ENCODE data around the gene MYO7B. TPM values are rescaled to one million over a fixed set of nuclear protein-coding genes. Genes with fewer than 3 reads are reported as not detected.

The MYO7B gene
- total RNA-seq, 1 donor from 2014 or later = 0.07 TPM

DNA sequence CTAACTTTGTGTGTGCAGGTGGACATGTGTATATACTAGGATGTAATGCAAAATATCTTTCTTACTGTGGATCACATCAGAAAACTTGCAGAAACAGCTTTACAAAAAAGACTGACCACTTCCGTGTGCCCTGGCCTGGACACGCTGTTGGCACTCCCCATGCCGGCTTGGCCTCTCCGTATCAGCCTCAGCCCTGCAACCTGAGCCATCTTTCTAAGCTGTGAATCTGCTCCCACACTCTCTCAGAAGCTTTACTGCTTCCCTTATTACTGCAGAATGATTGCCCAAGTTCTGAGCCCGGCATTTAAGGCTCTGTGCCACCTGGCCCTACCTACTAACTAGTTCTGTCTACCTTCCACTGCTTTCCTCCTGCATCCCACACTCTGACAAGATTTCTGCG, 37.8 kb downstream of the MYO7B start:
- Mint-ChIP-seq H3K4me1 (ENCODE audit: low read depth) (peaks cover 7% of the 10 kb centered on the region), H3K27me3 (ENCODE audit: low read depth) (peaks cover 19% of the 10 kb centered on the region), H3K9me3 (no peaks in the 10 kb centered on the region), H3K4me3 (ENCODE audit: low read depth) (no peak overlapping the region), H3K36me3 (ENCODE audit: low read depth) (no peaks in the 10 kb centered on the region), H3K27ac (no peak overlapping the region)
- intact Hi-C loops (cut with micrococcal nuclease) = no loop called here
- no peak for DNase-seq (ENCODE audit: low spot score)

GRCh38 chr2:127573771-127574170, 38.3 kb downstream of the MYO7B start:
- Mint-ChIP-seq H3K4me1 (ENCODE audit: low read depth) (peaks cover 7% of the 10 kb centered on the region), H3K27ac (no peak overlapping the region), H3K4me3 (ENCODE audit: low read depth) (no peak overlapping the region), H3K27me3 (ENCODE audit: low read depth) (peaks cover 17% of the 10 kb centered on the region), H3K36me3 (ENCODE audit: low read depth) (no peaks in the 10 kb centered on the region), H3K9me3 (no peaks in the 10 kb centered on the region)
- no peak for DNase-seq (ENCODE audit: low spot score)
- intact Hi-C loops (cut with micrococcal nuclease) = no loop called here

- no peaks in the 10 kb centered on the region for H3K36me3 Mint-ChIP-seq (ENCODE audit: low read depth)
- DNase-seq (ENCODE audit: low spot score) = no peak
- intact Hi-C loops (cut with micrococcal nuclease) = no loop called here
- H3K4me1 Mint-ChIP-seq (ENCODE audit: low read depth) = peaks cover 7% of the 10 kb centered on the region
- H3K27me3 Mint-ChIP-seq (ENCODE audit: low read depth) = peaks cover 17% of the 10 kb centered on the region
- no peak overlapping the region for H3K4me3 Mint-ChIP-seq (ENCODE audit: low read depth)
- H3K9me3 Mint-ChIP-seq = no peaks in the 10 kb centered on the region
- no peak overlapping the region for H3K27ac Mint-ChIP-seq
Measured at GRCh38 chr2:127574656-127575055, 39.2 kb downstream of the MYO7B start.

- Mint-ChIP-seq H3K36me3 (ENCODE audit: low read depth) (no peaks in the 10 kb centered on the region), H3K9me3 (no peaks in the 10 kb centered on the region), H3K4me3 (ENCODE audit: low read depth) (no peak overlapping the region), H3K4me1 (ENCODE audit: low read depth) (peaks cover 7% of the 10 kb centered on the region), H3K27ac (no peak overlapping the region), H3K27me3 (ENCODE audit: low read depth) (peaks cover 17% of the 10 kb centered on the region)
- DNase-seq (ENCODE audit: low spot score) = no peak
- intact Hi-C loops (cut with micrococcal nuclease) = no loop called here
Measured at GRCh38 chr2:127575185-127575765, 39.8 kb downstream of the MYO7B start.

- Mint-ChIP-seq H3K4me1 (ENCODE audit: low read depth) (peaks cover 7% of the 10 kb centered on the region), H3K9me3 (no peaks in the 10 kb centered on the region), H3K36me3 (ENCODE audit: low read depth) (no peaks in the 10 kb centered on the region), H3K27ac (no peak overlapping the region), H3K27me3 (ENCODE audit: low read depth) (peaks cover 11% of the 10 kb centered on the region), H3K4me3 (ENCODE audit: low read depth) (no peak overlapping the region)
- DNase-seq (ENCODE audit: low spot score) = no peak
- intact Hi-C loops (cut with micrococcal nuclease) = no loop called here
Measured at GRCh38 chr2:127575941-127576432, 40.5 kb downstream of the MYO7B start.

GRCh38 chr2:127576433-127577207, 41.1 kb downstream of the MYO7B start:
- no peaks in the 10 kb centered on the region for H3K9me3 Mint-ChIP-seq
- peak; percentile 3 for DNase-seq (ENCODE audit: low spot score)
- H3K27ac Mint-ChIP-seq = no peak overlapping the region
- H3K4me1 Mint-ChIP-seq (ENCODE audit: low read depth) = peaks cover 7% of the 10 kb centered on the region
- no peak overlapping the region for H3K4me3 Mint-ChIP-seq (ENCODE audit: low read depth)
- peaks cover 9% of the 10 kb centered on the region for H3K27me3 Mint-ChIP-seq (ENCODE audit: low read depth)
- no peaks in the 10 kb centered on the region for H3K36me3 Mint-ChIP-seq (ENCODE audit: low read depth)
- intact Hi-C loops (cut with micrococcal nuclease) = no loop called here

DNA sequence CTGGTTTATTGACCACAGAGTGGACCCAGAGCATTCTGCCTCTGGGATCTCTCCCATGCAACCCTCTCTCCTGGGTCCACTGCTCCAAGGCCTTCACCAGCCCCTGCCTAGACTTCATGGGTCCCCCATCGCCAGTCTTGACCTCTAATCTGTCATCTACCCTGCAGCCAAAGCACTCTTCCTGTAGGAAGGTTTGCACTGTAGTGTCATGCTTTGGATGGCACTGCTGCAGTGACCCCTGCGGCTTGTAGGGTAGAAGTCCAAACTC, 41.7 kb downstream of the MYO7B start:
- H3K9me3 Mint-ChIP-seq = no peaks in the 10 kb centered on the region
- peaks cover 7% of the 10 kb centered on the region for H3K4me1 Mint-ChIP-seq (ENCODE audit: low read depth)
- intact Hi-C loops (cut with micrococcal nuclease) = no loop called here
- H3K27me3 Mint-ChIP-seq (ENCODE audit: low read depth) = peaks cover 9% of the 10 kb centered on the region
- H3K27ac Mint-ChIP-seq = no peak overlapping the region
- H3K36me3 Mint-ChIP-seq (ENCODE audit: low read depth) = no peaks in the 10 kb centered on the region
- H3K4me3 Mint-ChIP-seq (ENCODE audit: low read depth) = no peak overlapping the region
- DNase-seq (ENCODE audit: low spot score) = no peak

DNA sequence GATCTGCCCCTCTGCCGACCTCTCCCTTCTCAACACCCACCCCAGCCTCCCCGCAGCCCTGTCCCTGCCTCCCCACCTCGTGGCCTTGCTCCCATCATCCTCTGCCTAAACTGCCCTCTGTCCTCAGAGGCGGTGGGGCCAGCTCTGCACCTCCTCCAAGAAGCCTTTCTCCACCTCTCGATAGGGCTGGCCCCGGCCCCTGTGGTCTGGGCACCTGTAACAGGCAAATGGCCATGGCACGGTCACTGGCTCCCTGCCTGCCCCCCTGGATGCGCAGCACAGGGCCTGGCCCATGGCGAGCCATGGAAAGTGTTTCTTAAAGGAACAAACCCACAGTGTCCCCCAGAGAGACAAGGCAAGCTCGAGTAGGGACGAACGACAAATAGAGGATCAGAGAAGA, 42.0 kb downstream of the MYO7B start:
- H3K27ac Mint-ChIP-seq = no peak overlapping the region
- intact Hi-C loops (cut with micrococcal nuclease) = no loop called here
- peaks cover 7% of the 10 kb centered on the region for H3K4me1 Mint-ChIP-seq (ENCODE audit: low read depth)
- H3K36me3 Mint-ChIP-seq (ENCODE audit: low read depth) = no peaks in the 10 kb centered on the region
- DNase-seq (ENCODE audit: low spot score) = peak; percentile 5
- peaks cover 7% of the 10 kb centered on the region for H3K27me3 Mint-ChIP-seq (ENCODE audit: low read depth)
- H3K9me3 Mint-ChIP-seq = no peaks in the 10 kb centered on the region
- no peak overlapping the region for H3K4me3 Mint-ChIP-seq (ENCODE audit: low read depth)

GRCh38 chr2:127577973-127578372, 42.5 kb downstream of the MYO7B start:
- peak; percentile 3 for DNase-seq (ENCODE audit: low spot score)
- Mint-ChIP-seq H3K4me3 (ENCODE audit: low read depth) (no peak overlapping the region), H3K4me1 (ENCODE audit: low read depth) (peaks cover 7% of the 10 kb centered on the region), H3K9me3 (no peaks in the 10 kb centered on the region), H3K27me3 (ENCODE audit: low read depth) (peaks cover 4% of the 10 kb centered on the region), H3K36me3 (ENCODE audit: low read depth) (no peaks in the 10 kb centered on the region), H3K27ac (no peak overlapping the region)
- intact Hi-C loops (cut with micrococcal nuclease) = no loop called here

DNA sequence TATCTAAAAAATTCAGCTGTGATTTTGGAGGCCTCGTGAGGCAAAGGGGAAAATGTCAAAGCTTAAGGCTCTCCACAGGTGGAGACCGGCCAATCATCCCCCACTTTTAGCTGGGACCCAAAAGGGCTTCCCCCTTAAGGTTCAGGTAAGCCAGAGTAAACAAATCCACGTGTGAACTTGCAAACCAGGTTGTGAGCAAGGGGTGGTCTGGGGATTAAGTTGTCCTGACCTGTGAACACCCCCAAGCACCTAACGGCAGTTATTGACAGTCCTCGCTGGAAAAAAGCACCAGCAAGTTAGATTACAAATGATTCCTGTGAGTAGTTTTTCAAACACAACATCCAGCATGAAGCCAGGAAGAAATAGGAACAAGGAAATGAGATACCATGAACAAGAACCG, 42.9 kb downstream of the MYO7B start:
- no peak for DNase-seq (ENCODE audit: low spot score)
- intact Hi-C loops (cut with micrococcal nuclease) = no loop called here
- Mint-ChIP-seq H3K27ac (no peak overlapping the region), H3K36me3 (ENCODE audit: low read depth) (no peaks in the 10 kb centered on the region), H3K4me3 (ENCODE audit: low read depth) (no peak overlapping the region), H3K9me3 (no peaks in the 10 kb centered on the region), H3K27me3 (ENCODE audit: low read depth) (peaks cover 4% of the 10 kb centered on the region), H3K4me1 (ENCODE audit: low read depth) (peaks cover 7% of the 10 kb centered on the region)

DNA sequence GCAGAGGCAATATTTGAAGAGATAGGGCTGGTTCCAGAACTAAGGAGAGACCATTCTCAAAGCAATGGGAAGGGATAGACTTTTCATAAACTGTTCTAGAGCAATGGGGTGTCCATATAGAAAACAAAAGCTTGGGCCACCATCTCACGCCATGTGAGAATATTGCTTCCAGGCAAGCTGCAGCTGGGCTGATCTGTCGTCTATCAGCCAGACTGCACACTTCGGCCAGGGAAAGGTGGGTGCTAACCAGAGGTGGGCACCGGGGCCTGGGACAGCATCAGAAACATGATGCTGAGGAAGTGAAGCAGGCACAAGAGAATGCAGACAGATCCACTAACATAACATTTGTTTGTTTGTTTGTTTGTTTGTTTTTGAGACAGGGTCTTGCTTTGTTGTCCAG, 43.7 kb downstream of the MYO7B start:
- Mint-ChIP-seq H3K27me3 (ENCODE audit: low read depth) (peaks cover 4% of the 10 kb centered on the region), H3K4me1 (ENCODE audit: low read depth) (peaks cover 7% of the 10 kb centered on the region), H3K4me3 (ENCODE audit: low read depth) (no peak overlapping the region), H3K36me3 (ENCODE audit: low read depth) (no peaks in the 10 kb centered on the region), H3K9me3 (no peaks in the 10 kb centered on the region), H3K27ac (no peak overlapping the region)
- intact Hi-C loops (cut with micrococcal nuclease) = no loop called here
- DNase-seq (ENCODE audit: low spot score) = peak; percentile 3

GRCh38 chr2:127580167-127581049, 44.9 kb downstream of the MYO7B start:
- Mint-ChIP-seq H3K9me3 (no peaks in the 10 kb centered on the region), H3K4me3 (ENCODE audit: low read depth) (no peak overlapping the region), H3K4me1 (ENCODE audit: low read depth) (peaks cover 3% of the 10 kb centered on the region), H3K36me3 (ENCODE audit: low read depth) (no peaks in the 10 kb centered on the region), H3K27ac (no peak overlapping the region), H3K27me3 (ENCODE audit: low read depth) (peaks cover 4% of the 10 kb centered on the region)
- no peak for DNase-seq (ENCODE audit: low spot score)
- intact Hi-C loops (cut with micrococcal nuclease) = no loop called here

- Mint-ChIP-seq H3K36me3 (ENCODE audit: low read depth) (no peaks in the 10 kb centered on the region), H3K4me1 (ENCODE audit: low read depth) (no peaks in the 10 kb centered on the region), H3K4me3 (ENCODE audit: low read depth) (no peak overlapping the region), H3K9me3 (no peaks in the 10 kb centered on the region), H3K27me3 (ENCODE audit: low read depth) (peaks cover 4% of the 10 kb centered on the region), H3K27ac (no peak overlapping the region)
- no peak for DNase-seq (ENCODE audit: low spot score)
- intact Hi-C loops (cut with micrococcal nuclease) = no loop called here
Measured at GRCh38 chr2:127581050-127581345, 45.5 kb downstream of the MYO7B start.

All from activated T-helper 2 cell treated with anti-CD3 and anti-CD28 coated beads, Interferon-gamma antibody, Interleukin-2, Interleukin-4, amounts not matched to agents 10 μg/mL and 5 μg/mL and 100 μg/mL, durations not matched to agents 14 hours and 24 hours and 36 hours (primary cell).